ENCODE measurements around the gene LGR6.
"Not testable (repeated sequence)": the region's sequence is repeated elsewhere in the genome, so short reads cannot be mapped to it uniquely, and the experiment has no call there.

LGR6 gene

GRCh38 chr1:202193614-202194327, at the start of gene LGR6:
Gene LGR6, plus strand, starts transcription at chr1:202193799. Its CDS starts 191 bp downstream, at chr1:202193990.
- DNase-seq (ENCODE audit: low spot score) = no peak

GRCh38 chr1:202144402-202145067, 49.1 kb upstream of the LGR6 start, which contains the start of gene ARL8A:
Gene ARL8A, minus strand, starts transcription at chr1:202144737. Its CDS starts 165 bp downstream, at chr1:202144572.
- peak; percentile 55 for DNase-seq (ENCODE audit: low spot score)

GRCh38 chr1:202145068-202145743, 48.4 kb upstream of the LGR6 start:
- DNase-seq (ENCODE audit: low spot score) = peak; percentile 29

GRCh38 chr1:202145744-202146140, 47.9 kb upstream of the LGR6 start:
- not testable (repeated sequence) for DNase-seq (ENCODE audit: low spot score)

- no peak for DNase-seq (ENCODE audit: low spot score)
Measured at GRCh38 chr1:202146279-202146678, 47.3 kb upstream of the LGR6 start.

- DNase-seq (ENCODE audit: low spot score) = no peak
Measured at GRCh38 chr1:202146993-202147392, 46.6 kb upstream of the LGR6 start.

GRCh38 chr1:202148391-202148790, 45.2 kb upstream of the LGR6 start:
- DNase-seq (ENCODE audit: low spot score) = no peak

GRCh38 chr1:202149566-202149965, 44.0 kb upstream of the LGR6 start:
- DNase-seq (ENCODE audit: low spot score) = no peak

GRCh38 chr1:202150187-202150586, 43.4 kb upstream of the LGR6 start:
- DNase-seq (ENCODE audit: low spot score) = no peak

- DNase-seq (ENCODE audit: low spot score) = no peak
Measured at GRCh38 chr1:202150602-202151001, 43.0 kb upstream of the LGR6 start.

GRCh38 chr1:202151045-202151444, 42.6 kb upstream of the LGR6 start:
- no peak for DNase-seq (ENCODE audit: low spot score)

- DNase-seq (ENCODE audit: low spot score) = no peak
Measured at GRCh38 chr1:202152399-202152798, 41.2 kb upstream of the LGR6 start.

GRCh38 chr1:202153284-202153683, 40.3 kb upstream of the LGR6 start:
- no peak for DNase-seq (ENCODE audit: low spot score)

GRCh38 chr1:202154148-202154765, 39.3 kb upstream of the LGR6 start:
- no peak for DNase-seq (ENCODE audit: low spot score)

GRCh38 chr1:202154766-202155477, 38.7 kb upstream of the LGR6 start:
- DNase-seq (ENCODE audit: low spot score) = peak; percentile 30

- peak; percentile 52 for DNase-seq (ENCODE audit: low spot score)
Measured at GRCh38 chr1:202155478-202156021, 38.0 kb upstream of the LGR6 start.

- DNase-seq (ENCODE audit: low spot score) = no peak
Measured at GRCh38 chr1:202156590-202156989, 37.0 kb upstream of the LGR6 start.

- no peak for DNase-seq (ENCODE audit: low spot score)
Measured at GRCh38 chr1:202157945-202158344, 35.7 kb upstream of the LGR6 start.

- DNase-seq (ENCODE audit: low spot score) = peak; percentile 40
Measured at GRCh38 chr1:202158810-202159533, 34.6 kb upstream of the LGR6 start.

GRCh38 chr1:202159534-202160371, 33.8 kb upstream of the LGR6 start:
- DNase-seq (ENCODE audit: low spot score) = peak; percentile 55

Measured in RKO (cell line).